ENCODE results near the gene GFER.

DNA sequence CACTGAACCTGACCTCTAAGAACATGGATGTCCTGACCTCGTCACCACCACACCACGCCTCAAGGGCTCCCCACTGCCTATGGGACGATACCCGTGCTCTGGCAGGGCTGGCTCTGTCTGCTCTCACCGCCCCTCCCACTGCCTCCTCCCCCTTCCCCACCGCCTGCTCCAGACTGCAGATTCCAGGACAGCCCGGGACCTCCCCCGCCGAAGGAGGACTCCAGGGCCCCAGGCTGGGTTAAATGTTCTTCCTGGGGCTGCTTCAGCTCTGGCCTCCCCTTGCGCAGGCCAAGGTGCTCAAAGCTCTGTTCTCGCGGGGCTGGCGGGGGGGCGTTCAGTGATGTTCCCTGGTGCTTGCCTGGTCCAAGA is 38.7 kb downstream of the GFER start:
- TF ChIP-seq SETDB1 (IDR thresholded peaks at IDR 0.05; ENCODE audit: insufficient read length, low read length): no peak
- TF ChIP-seq, protein P1, sequence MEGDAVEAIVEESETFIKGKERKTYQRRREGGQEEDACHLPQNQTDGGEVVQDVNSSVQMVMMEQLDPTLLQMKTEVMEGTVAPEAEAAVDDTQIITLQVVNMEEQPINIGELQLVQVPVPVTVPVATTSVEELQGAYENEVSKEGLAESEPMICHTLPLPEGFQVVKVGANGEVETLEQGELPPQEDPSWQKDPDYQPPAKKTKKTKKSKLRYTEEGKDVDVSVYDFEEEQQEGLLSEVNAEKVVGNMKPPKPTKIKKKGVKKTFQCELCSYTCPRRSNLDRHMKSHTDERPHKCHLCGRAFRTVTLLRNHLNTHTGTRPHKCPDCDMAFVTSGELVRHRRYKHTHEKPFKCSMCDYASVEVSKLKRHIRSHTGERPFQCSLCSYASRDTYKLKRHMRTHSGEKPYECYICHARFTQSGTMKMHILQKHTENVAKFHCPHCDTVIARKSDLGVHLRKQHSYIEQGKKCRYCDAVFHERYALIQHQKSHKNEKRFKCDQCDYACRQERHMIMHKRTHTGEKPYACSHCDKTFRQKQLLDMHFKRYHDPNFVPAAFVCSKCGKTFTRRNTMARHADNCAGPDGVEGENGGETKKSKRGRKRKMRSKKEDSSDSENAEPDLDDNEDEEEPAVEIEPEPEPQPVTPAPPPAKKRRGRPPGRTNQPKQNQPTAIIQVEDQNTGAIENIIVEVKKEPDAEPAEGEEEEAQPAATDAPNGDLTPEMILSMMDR (tag by site-specific recombination; IDR thresholded peaks at IDR 0.05): no peak
- TF ChIP-seq ZNF292 (tag by site-specific recombination; IDR thresholded peaks at IDR 0.05; ENCODE audit: borderline replicate concordance, low read depth): no peak
- peak; percentile 96 for TF ChIP-seq ZBTB20 (tag by site-specific recombination; IDR thresholded peaks at IDR 0.05)
- TF ChIP-seq ZNF629 (tag by site-specific recombination; IDR thresholded peaks at IDR 0.05): no peak
- TF ChIP-seq, protein P2, sequence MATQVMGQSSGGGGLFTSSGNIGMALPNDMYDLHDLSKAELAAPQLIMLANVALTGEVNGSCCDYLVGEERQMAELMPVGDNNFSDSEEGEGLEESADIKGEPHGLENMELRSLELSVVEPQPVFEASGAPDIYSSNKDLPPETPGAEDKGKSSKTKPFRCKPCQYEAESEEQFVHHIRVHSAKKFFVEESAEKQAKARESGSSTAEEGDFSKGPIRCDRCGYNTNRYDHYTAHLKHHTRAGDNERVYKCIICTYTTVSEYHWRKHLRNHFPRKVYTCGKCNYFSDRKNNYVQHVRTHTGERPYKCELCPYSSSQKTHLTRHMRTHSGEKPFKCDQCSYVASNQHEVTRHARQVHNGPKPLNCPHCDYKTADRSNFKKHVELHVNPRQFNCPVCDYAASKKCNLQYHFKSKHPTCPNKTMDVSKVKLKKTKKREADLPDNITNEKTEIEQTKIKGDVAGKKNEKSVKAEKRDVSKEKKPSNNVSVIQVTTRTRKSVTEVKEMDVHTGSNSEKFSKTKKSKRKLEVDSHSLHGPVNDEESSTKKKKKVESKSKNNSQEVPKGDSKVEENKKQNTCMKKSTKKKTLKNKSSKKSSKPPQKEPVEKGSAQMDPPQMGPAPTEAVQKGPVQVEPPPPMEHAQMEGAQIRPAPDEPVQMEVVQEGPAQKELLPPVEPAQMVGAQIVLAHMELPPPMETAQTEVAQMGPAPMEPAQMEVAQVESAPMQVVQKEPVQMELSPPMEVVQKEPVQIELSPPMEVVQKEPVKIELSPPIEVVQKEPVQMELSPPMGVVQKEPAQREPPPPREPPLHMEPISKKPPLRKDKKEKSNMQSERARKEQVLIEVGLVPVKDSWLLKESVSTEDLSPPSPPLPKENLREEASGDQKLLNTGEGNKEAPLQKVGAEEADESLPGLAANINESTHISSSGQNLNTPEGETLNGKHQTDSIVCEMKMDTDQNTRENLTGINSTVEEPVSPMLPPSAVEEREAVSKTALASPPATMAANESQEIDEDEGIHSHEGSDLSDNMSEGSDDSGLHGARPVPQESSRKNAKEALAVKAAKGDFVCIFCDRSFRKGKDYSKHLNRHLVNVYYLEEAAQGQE (tag by site-specific recombination; IDR thresholded peaks at IDR 0.05): no peak
- TF ChIP-seq TCF7L2 (IDR thresholded peaks at IDR 0.05; ENCODE audit: borderline replicate concordance, low read depth, low read length): no peak
- TF ChIP-seq, protein P3, sequence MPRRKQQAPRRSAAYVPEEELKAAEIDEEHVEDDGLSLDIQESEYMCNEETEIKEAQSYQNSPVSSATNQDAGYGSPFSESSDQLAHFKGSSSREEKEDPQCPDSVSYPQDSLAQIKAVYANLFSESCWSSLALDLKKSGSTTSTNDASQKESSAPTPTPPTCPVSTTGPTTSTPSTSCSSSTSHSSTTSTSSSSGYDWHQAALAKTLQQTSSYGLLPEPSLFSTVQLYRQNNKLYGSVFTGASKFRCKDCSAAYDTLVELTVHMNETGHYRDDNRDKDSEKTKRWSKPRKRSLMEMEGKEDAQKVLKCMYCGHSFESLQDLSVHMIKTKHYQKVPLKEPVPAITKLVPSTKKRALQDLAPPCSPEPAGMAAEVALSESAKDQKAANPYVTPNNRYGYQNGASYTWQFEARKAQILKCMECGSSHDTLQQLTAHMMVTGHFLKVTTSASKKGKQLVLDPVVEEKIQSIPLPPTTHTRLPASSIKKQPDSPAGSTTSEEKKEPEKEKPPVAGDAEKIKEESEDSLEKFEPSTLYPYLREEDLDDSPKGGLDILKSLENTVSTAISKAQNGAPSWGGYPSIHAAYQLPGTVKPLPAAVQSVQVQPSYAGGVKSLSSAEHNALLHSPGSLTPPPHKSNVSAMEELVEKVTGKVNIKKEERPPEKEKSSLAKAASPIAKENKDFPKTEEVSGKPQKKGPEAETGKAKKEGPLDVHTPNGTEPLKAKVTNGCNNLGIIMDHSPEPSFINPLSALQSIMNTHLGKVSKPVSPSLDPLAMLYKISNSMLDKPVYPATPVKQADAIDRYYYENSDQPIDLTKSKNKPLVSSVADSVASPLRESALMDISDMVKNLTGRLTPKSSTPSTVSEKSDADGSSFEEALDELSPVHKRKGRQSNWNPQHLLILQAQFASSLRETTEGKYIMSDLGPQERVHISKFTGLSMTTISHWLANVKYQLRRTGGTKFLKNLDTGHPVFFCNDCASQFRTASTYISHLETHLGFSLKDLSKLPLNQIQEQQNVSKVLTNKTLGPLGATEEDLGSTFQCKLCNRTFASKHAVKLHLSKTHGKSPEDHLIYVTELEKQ (tag by site-specific recombination; IDR thresholded peaks at IDR 0.05; ENCODE audit: borderline replicate concordance): no peak
- TF ChIP-seq ZNF19 (tag by site-specific recombination; IDR thresholded peaks at IDR 0.05; ENCODE audit: low read depth): no peak
- TF ChIP-seq YY1 (tag by site-specific recombination; IDR thresholded peaks at IDR 0.05): no peak
- no peak for TF ChIP-seq ZNF830 (tag by site-specific recombination; IDR thresholded peaks at IDR 0.05; ENCODE audit: low read depth)
- TF ChIP-seq ZNF37A (tag by site-specific recombination; IDR thresholded peaks at IDR 0.05): no peak
- no peak for TF ChIP-seq ZNF768 (tag by site-specific recombination; IDR thresholded peaks at IDR 0.05)
